ENCODE data around the gene VSNL1. TPM values are rescaled to one million over a fixed set of nuclear protein-coding genes. Genes with fewer than 3 reads are reported as not detected.

The VSNL1 gene
- total RNA-seq, 1 experiment from 2014 or later = 9.9 TPM

DNA sequence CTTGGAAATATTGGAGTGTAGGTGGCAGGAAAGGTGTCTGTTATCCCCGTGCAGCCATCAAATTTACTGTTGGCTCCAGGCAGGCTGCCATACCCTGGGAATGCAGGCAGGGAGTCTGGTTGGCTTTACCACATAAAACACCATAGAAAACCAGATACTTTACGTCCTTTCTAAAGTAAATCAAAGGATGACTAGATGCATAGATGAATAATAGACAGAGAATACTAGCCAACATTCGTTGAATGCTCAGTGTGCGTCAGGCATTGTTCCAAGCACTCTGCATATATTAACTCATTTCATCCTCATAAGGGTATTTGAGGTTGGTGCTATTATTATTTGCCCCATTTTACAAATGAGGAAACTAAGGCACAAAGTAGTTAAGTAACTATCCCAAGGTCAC lies 65.2 kb downstream of the VSNL1 start:
- Histone ChIP-seq H4K20me1 (ENCODE audit: control insufficient read depth, insufficient read depth, insufficient read length) (no peaks in the 10 kb centered on the region), H3K4me1 (ENCODE audit: insufficient read depth, low read length) (peaks cover 4% of the 10 kb centered on the region; the same call in 1 of the 2 replicates), H3K79me1 (ENCODE audit: insufficient read depth, low read depth, low read length, poor library complexity, severe bottlenecking) (no peaks in the 10 kb centered on the region), H2BK20ac (ENCODE audit: low read depth, low read length, poor library complexity, severe bottlenecking) (no peak overlapping the region), H3K9me3 (ENCODE audit: control insufficient read depth, low read depth, low read length) (no peaks in the 10 kb centered on the region), H3K23ac (ENCODE audit: insufficient read length, low read depth, low read length) (no peak overlapping the region), H2BK15ac (ENCODE audit: low read depth, low read length) (no peak overlapping the region), H3K14ac (ENCODE audit: insufficient read depth, low read length) (no peak overlapping the region), H3K9ac (ENCODE audit: extremely low read depth, insufficient read length, low read length) (no peak overlapping the region), H3K4me2 (ENCODE audit: insufficient read depth, insufficient read length, low read length) (no peak overlapping the region), H4K91ac (ENCODE audit: insufficient read length, low read depth, low read length) (no peak overlapping the region), H3T11ph (ENCODE audit: low read length) (no peak overlapping the region), H3K18ac (ENCODE audit: insufficient read length, low read depth, low read length) (no peak overlapping the region), H3K4ac (ENCODE audit: low read depth, low read length) (no peak overlapping the region), H2BK12ac (ENCODE audit: insufficient read length, low read depth, low read length) (no peak overlapping the region), H2BK120ac (ENCODE audit: low read depth, low read length, poor library complexity, severe bottlenecking) (no peak overlapping the region), H2AK5ac (ENCODE audit: insufficient read length, low read length) (no peak overlapping the region), H3K23me2 (ENCODE audit: insufficient read length, low read depth, low read length, poor library complexity, severe bottlenecking) (no peaks in the 10 kb centered on the region), H2AFZ (ENCODE audit: low read length) (no peak overlapping the region), H4K5ac (ENCODE audit: insufficient read length, low read depth, low read length) (no peak overlapping the region), H3K56ac (ENCODE audit: insufficient read length, low read depth, low read length) (no peak overlapping the region), H2BK5ac (ENCODE audit: insufficient read length, low read length) (no peak overlapping the region), H4K8ac (replicated peaks; ENCODE audit: insufficient read length, low read depth, low read length) (no peak overlapping the region), H3K27me3 (ENCODE audit: insufficient read depth, low read length) (no peaks in the 10 kb centered on the region), H3K79me2 (ENCODE audit: insufficient read depth, low read length) (no peaks in the 10 kb centered on the region), H3K27ac (ENCODE audit: insufficient read length, low read depth, low read length) (no peak overlapping the region)
- Mint-ChIP-seq H3K27me3 (ENCODE audit: low read depth) (no peaks in the 10 kb centered on the region), H3K9me3 (no peaks in the 10 kb centered on the region), H3K4me1 (peaks cover 13 to 18% of the 10 kb centered on the region in 2 experiments), H3K27ac (no peak overlapping the region), H3K36me3 (ENCODE audit: insufficient read depth in 1 of 3, low read depth in 3 of 3) (peaks cover 5 to 18% (median 11%) of the 10 kb centered on the region in 3 experiments), H3K4me3 (no peak overlapping the region)
- TF ChIP-seq, protein P1, sequence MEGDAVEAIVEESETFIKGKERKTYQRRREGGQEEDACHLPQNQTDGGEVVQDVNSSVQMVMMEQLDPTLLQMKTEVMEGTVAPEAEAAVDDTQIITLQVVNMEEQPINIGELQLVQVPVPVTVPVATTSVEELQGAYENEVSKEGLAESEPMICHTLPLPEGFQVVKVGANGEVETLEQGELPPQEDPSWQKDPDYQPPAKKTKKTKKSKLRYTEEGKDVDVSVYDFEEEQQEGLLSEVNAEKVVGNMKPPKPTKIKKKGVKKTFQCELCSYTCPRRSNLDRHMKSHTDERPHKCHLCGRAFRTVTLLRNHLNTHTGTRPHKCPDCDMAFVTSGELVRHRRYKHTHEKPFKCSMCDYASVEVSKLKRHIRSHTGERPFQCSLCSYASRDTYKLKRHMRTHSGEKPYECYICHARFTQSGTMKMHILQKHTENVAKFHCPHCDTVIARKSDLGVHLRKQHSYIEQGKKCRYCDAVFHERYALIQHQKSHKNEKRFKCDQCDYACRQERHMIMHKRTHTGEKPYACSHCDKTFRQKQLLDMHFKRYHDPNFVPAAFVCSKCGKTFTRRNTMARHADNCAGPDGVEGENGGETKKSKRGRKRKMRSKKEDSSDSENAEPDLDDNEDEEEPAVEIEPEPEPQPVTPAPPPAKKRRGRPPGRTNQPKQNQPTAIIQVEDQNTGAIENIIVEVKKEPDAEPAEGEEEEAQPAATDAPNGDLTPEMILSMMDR (conservative IDR thresholded peaks at IDR 0.05) = no peak
- WGBS (ENCODE audit: extremely low coverage, insufficient read length, low lambda C conversion rate) = no CpG with 5 or more reads among the region's 4 CpGs
- DNase-seq = no peak
